IMR-90 (cell line): ENCODE measurements around the gene PSMA3.

ENCODE experiments used
- CEBPB ChIP-seq: IDR thresholded peaks from 2 replicates; pipeline ENCODE4 v1.6.1; 2012; ENCODE audit warnings: low read depth, low read length, improper control_type of control experiment
- ELK1 ChIP-seq: fragments of 150-350 bp; IDR thresholded peaks from 2 replicates; pipeline ENCODE4 v1.6.1; 2016; ENCODE audit warnings: low read depth, mild to moderate bottlenecking, low read length, moderate library complexity, borderline replicate concordance
- MXI1 ChIP-seq: IDR thresholded peaks from 2 replicates; pipeline ENCODE4 v1.6.1; 2012; ENCODE audit warnings: low read depth, mild to moderate bottlenecking, low read length, moderate library complexity, borderline replicate concordance
- POLR2A ChIP-seq: IDR thresholded peaks from 2 replicates; pipeline ENCODE4 v1.6.1; 2012; ENCODE audit warnings: mild to moderate bottlenecking, low read depth, low read length
- RAD21 ChIP-seq: IDR thresholded peaks from 2 replicates; pipeline ENCODE4 v1.6.1; 2012; ENCODE audit warnings: low read length, improper control_type of control experiment
- TF ChIP-seq, protein P1 (sequence below): conservative IDR thresholded peaks from 2 replicates; pipeline ENCODE4 v1.5.1; 2012; ENCODE audit warnings: mild to moderate bottlenecking, low read depth, low read length, improper control_type of control experiment

DNA sequence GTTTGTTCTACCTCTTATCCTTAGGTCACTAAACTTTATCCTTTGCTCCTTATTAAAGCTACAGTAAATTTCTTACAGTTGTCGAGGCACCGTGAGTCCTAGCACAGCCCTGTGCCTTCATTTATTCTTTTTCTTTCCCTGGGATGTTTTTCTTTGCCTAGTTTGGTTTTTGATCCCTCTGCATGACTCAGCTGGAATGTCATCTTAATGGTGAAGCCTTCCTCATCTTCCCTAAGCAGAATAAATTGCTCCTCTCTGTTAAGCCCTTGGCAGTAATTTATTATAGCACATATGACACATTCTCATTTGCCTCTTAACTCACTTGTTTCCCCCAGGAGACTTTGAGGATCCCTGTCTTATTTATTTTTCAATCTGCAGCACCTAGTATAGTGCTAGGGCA lies 28.1 kb upstream of the PSMA3 start:
- no peak for TF ChIP-seq POLR2A
- no peak for TF ChIP-seq CEBPB
- TF ChIP-seq, protein P1, sequence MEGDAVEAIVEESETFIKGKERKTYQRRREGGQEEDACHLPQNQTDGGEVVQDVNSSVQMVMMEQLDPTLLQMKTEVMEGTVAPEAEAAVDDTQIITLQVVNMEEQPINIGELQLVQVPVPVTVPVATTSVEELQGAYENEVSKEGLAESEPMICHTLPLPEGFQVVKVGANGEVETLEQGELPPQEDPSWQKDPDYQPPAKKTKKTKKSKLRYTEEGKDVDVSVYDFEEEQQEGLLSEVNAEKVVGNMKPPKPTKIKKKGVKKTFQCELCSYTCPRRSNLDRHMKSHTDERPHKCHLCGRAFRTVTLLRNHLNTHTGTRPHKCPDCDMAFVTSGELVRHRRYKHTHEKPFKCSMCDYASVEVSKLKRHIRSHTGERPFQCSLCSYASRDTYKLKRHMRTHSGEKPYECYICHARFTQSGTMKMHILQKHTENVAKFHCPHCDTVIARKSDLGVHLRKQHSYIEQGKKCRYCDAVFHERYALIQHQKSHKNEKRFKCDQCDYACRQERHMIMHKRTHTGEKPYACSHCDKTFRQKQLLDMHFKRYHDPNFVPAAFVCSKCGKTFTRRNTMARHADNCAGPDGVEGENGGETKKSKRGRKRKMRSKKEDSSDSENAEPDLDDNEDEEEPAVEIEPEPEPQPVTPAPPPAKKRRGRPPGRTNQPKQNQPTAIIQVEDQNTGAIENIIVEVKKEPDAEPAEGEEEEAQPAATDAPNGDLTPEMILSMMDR, result no peak
- no peak for TF ChIP-seq MXI1
- TF ChIP-seq RAD21, result no peak
- no peak for TF ChIP-seq ELK1
